SK-N-SH treated with all-trans-retinoic acid at 6 μM for 48 hours (cell line): ENCODE results near the gene THOP1.

Source experiments
- ATAC-seq: fragments of 200-7000 bp; cut with Tn5 transposase; 3 replicates; pipeline ENCODE4 v1.9.1; 2020; ENCODE audit warnings: mild to moderate bottlenecking, moderate library complexity
- ARNTL ChIP-seq: fragments of 450-650 bp; formaldehyde crosslinking; IDR thresholded peaks from 2 replicates; pipeline ENCODE4 v1.5.0; 2020; ENCODE audit warnings: low read depth, mild to moderate bottlenecking, moderate library complexity, borderline replicate concordance
- BACH2 ChIP-seq: fragments of 250-450 bp; sonication (Bioruptor Pico); IDR thresholded peaks from 2 replicates; pipeline ENCODE4 v1.9.0; 2021; ENCODE audit warnings: mild to moderate bottlenecking, borderline replicate concordance
- CREB5 ChIP-seq: fragments of 250-450 bp; sonication (Bioruptor Pico); IDR thresholded peaks from 2 replicates; pipeline ENCODE4 v1.5.1; 2020; ENCODE audit warnings: low read depth, mild to moderate bottlenecking, moderate library complexity
- CSDC2 ChIP-seq: fragments of 250-450 bp; sonication (Bioruptor Pico); IDR thresholded peaks from 2 replicates; pipeline ENCODE4 v1.5.0; 2020; ENCODE audit warnings: mild to moderate bottlenecking, moderate library complexity
- CSRNP3 ChIP-seq: fragments of 250-450 bp; sonication (Bioruptor Pico); IDR thresholded peaks from 2 replicates; pipeline ENCODE4 v1.5.1; 2021; ENCODE audit warnings: mild to moderate bottlenecking, moderate library complexity
- GLIS3 ChIP-seq: fragments of 250-450 bp; sonication (Bioruptor Pico); IDR thresholded peaks from 2 replicates; pipeline ENCODE4 v1.5.0; 2020; ENCODE audit warnings: mild to moderate bottlenecking, moderate library complexity
- ISL1 ChIP-seq: fragments of 250-450 bp; sonication (Bioruptor Pico); IDR thresholded peaks from 2 replicates; pipeline ENCODE4 v2.1.2; 2022; ENCODE audit warnings: mild to moderate bottlenecking, moderate library complexity
- OSR1 ChIP-seq: fragments of 250-450 bp; sonication (Bioruptor Pico); IDR thresholded peaks from 2 replicates; pipeline ENCODE4 v1.8.0; 2022; ENCODE audit warnings: moderate library complexity, mild to moderate bottlenecking, inconsistent platforms
- POU6F1 ChIP-seq: fragments of 250-450 bp; sonication (Bioruptor Pico); IDR thresholded peaks from 2 replicates; pipeline ENCODE4 v1.8.0; 2021; ENCODE audit warnings: low read depth, mild to moderate bottlenecking, moderate library complexity, borderline replicate concordance
- PPARA ChIP-seq: fragments of 250-450 bp; sonication (Bioruptor Pico); IDR thresholded peaks from 2 replicates; pipeline ENCODE4 v1.5.0; 2020; ENCODE audit warnings: mild to moderate bottlenecking, borderline replicate concordance
- SNAI2 ChIP-seq: fragments of 250-450 bp; sonication (Bioruptor Pico); IDR thresholded peaks from 2 replicates; pipeline ENCODE4 v1.5.0; 2020; ENCODE audit warnings: mild to moderate bottlenecking, moderate library complexity
- TCF4 ChIP-seq: fragments of 250-450 bp; sonication (Bioruptor Pico); IDR thresholded peaks from 2 replicates; pipeline ENCODE4 v1.8.0; 2021; ENCODE audit warnings: mild to moderate bottlenecking, moderate library complexity, borderline replicate concordance
- TOX ChIP-seq: fragments of 250-450 bp; sonication (Bioruptor Pico); IDR thresholded peaks from 2 replicates; pipeline ENCODE4 v1.8.0; 2021; ENCODE audit warnings: mild to moderate bottlenecking, moderate library complexity, borderline replicate concordance
- ZC3H10 ChIP-seq: fragments of 250-450 bp; sonication (Bioruptor Pico); IDR thresholded peaks from 2 replicates; pipeline ENCODE4 v1.5.1; 2021; ENCODE audit warnings: mild to moderate bottlenecking, moderate library complexity
- ZFP3 ChIP-seq: fragments of 250-450 bp; sonication (Bioruptor Pico); IDR thresholded peaks from 2 replicates; pipeline ENCODE4 v1.5.0; 2020; ENCODE audit warnings: mild to moderate bottlenecking, moderate library complexity
- ZFP30 ChIP-seq: fragments of 450-650 bp; formaldehyde crosslinking; IDR thresholded peaks from 2 replicates; pipeline ENCODE4 v1.5.0; 2022; ENCODE audit warnings: mild to moderate bottlenecking, moderate library complexity
- ZNF70 ChIP-seq: fragments of 450-650 bp; formaldehyde crosslinking; IDR thresholded peaks from 2 replicates; pipeline ENCODE4 v1.5.0; 2020; ENCODE audit warnings: mild to moderate bottlenecking, moderate library complexity
- ZNF8 ChIP-seq: fragments of 450-650 bp; formaldehyde crosslinking; IDR thresholded peaks from 2 replicates; pipeline ENCODE4 v1.5.0; 2020; ENCODE audit warnings: mild to moderate bottlenecking, moderate library complexity
- TF ChIP-seq, protein P1 (sequence below): fragments of 250-450 bp; sonication (Bioruptor Pico); IDR thresholded peaks from 2 replicates; pipeline ENCODE4 v1.5.0; 2020; ENCODE audit warnings: mild to moderate bottlenecking, moderate library complexity
- TF ChIP-seq, protein P2 (sequence below): fragments of 250-450 bp; sonication (Bioruptor Pico); IDR thresholded peaks from 2 replicates; pipeline ENCODE4 v1.8.0; 2020; ENCODE audit warnings: mild to moderate bottlenecking, moderate library complexity, borderline replicate concordance

The THOP1 gene

DNA sequence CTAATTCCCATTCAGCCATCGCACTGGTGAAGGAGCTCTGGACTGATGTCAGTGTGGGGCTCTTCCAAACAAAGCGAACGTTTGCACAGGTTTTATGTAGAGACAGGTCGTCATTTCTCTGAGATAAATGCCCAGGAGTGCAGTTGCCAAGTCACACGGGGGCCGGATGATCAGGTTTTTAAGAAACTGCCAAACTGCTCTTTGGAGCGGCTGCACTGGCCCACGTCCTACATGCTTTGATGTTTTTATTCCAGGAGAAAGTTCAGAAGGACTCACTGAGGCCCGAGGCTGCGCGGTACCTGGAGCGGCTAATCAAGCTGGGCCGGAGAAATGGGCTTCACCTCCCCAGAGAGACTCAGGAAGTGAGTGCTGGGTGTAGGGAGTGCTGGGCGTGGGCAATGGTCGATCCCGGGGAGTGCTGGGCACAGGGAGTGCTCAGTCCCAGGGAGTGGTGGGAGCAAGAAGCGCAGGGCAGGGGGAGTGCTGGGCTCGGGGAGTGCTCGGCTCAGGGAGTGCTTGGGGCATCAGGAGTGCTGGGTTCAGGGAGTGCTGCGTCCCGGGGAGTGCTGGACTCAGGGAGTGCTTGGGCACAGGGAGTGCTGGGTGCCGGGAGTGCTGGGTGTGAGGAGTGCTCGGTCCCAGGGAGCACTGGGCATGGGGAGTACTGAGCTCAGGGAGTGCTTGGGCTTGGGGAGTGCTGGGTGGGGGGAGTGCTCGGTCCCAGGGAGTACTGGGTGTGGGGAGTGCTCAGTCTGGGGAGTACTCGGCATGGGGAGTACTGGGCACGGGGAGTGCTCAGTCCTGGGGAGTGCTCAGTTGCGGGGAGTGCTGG, 10.7 kb downstream of the THOP1 start:
- TF ChIP-seq POU6F1 (no peak), ZC3H10 (no peak), BACH2 (CRISPR knock-in tag) (no peak), GLIS3 (CRISPR knock-in tag) (no peak), ZNF8 (CRISPR knock-in tag) (no peak), CSRNP3 (CRISPR knock-in tag) (no peak), CREB5 (CRISPR knock-in tag) (no peak), TCF4 (CRISPR knock-in tag) (no peak), SNAI2 (CRISPR knock-in tag) (no peak), ZNF70 (CRISPR knock-in tag) (no peak), CSDC2 (no peak), ZFP30 (CRISPR knock-in tag) (no peak), PPARA (no peak), OSR1 (CRISPR knock-in tag) (no peak), ZFP3 (CRISPR knock-in tag) (no peak), ARNTL (no peak)
- TF ChIP-seq, protein P1, sequence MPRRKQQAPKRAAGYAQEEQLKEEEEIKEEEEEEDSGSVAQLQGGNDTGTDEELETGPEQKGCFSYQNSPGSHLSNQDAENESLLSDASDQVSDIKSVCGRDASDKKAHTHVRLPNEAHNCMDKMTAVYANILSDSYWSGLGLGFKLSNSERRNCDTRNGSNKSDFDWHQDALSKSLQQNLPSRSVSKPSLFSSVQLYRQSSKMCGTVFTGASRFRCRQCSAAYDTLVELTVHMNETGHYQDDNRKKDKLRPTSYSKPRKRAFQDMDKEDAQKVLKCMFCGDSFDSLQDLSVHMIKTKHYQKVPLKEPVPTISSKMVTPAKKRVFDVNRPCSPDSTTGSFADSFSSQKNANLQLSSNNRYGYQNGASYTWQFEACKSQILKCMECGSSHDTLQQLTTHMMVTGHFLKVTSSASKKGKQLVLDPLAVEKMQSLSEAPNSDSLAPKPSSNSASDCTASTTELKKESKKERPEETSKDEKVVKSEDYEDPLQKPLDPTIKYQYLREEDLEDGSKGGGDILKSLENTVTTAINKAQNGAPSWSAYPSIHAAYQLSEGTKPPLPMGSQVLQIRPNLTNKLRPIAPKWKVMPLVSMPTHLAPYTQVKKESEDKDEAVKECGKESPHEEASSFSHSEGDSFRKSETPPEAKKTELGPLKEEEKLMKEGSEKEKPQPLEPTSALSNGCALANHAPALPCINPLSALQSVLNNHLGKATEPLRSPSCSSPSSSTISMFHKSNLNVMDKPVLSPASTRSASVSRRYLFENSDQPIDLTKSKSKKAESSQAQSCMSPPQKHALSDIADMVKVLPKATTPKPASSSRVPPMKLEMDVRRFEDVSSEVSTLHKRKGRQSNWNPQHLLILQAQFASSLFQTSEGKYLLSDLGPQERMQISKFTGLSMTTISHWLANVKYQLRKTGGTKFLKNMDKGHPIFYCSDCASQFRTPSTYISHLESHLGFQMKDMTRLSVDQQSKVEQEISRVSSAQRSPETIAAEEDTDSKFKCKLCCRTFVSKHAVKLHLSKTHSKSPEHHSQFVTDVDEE, result no peak
- TF ChIP-seq, protein P2, sequence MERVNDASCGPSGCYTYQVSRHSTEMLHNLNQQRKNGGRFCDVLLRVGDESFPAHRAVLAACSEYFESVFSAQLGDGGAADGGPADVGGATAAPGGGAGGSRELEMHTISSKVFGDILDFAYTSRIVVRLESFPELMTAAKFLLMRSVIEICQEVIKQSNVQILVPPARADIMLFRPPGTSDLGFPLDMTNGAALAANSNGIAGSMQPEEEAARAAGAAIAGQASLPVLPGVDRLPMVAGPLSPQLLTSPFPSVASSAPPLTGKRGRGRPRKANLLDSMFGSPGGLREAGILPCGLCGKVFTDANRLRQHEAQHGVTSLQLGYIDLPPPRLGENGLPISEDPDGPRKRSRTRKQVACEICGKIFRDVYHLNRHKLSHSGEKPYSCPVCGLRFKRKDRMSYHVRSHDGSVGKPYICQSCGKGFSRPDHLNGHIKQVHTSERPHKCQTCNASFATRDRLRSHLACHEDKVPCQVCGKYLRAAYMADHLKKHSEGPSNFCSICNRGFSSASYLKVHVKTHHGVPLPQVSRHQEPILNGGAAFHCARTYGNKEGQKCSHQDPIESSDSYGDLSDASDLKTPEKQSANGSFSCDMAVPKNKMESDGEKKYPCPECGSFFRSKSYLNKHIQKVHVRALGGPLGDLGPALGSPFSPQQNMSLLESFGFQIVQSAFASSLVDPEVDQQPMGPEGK, result no peak
- no peak for ATAC-seq

- TF ChIP-seq OSR1 (CRISPR knock-in tag), result no peak
- no peak for TF ChIP-seq ZNF8 (CRISPR knock-in tag)
- TF ChIP-seq PPARA, result no peak
- no peak for TF ChIP-seq ZFP30 (CRISPR knock-in tag)
- TF ChIP-seq BACH2 (CRISPR knock-in tag), result no peak
- no peak for TF ChIP-seq ZC3H10
- no peak for TF ChIP-seq ISL1 (CRISPR knock-in tag)
- no peak for TF ChIP-seq ZNF70 (CRISPR knock-in tag)
- no peak for TF ChIP-seq CREB5 (CRISPR knock-in tag)
- no peak for TF ChIP-seq TOX (CRISPR knock-in tag)
- ATAC-seq, result no peak
Observed at GRCh38 chr19:2796659-2797266, 11.5 kb downstream of the THOP1 start.
